Testis (tissue), 2 donors: ENCODE data around the gene GPD1.

ENCODE experiments used
- CTCF ChIP-seq, 3 experiments: fragments of 450-650 bp in 2 of 3; fragments of 200-600 bp in 1 of 3; sonication (generic) in 1 of 3; IDR thresholded peaks; one replicate each; pipeline ENCODE4 v1.5.1; 2016 to 2019; ENCODE audit warnings: antibody characterized with exemption in 3 of 3, mild to moderate bottlenecking in 2 of 3, moderate library complexity in 1 of 3
- POLR2A ChIP-seq: fragments of 450-650 bp; IDR thresholded peaks from one replicate; pipeline ENCODE4 v1.6.1; 2017; ENCODE audit warnings: antibody characterized with exemption, mild to moderate bottlenecking, moderate library complexity

- TF ChIP-seq CTCF (IDR thresholded peaks at IDR 0.05) = no peak
- TF ChIP-seq POLR2A = no peak
Observed at GRCh38 chr12:50065726-50066310, 38.0 kb upstream of the GPD1 start.
